ENCODE results near the gene ITPR1. TPM values are rescaled to one million over a fixed set of nuclear protein-coding genes. Genes with fewer than 3 reads are reported as not detected.

The ITPR1 gene
- polyA plus RNA-seq, 1 donor from 2014 or later, result 2.1 TPM

DNA sequence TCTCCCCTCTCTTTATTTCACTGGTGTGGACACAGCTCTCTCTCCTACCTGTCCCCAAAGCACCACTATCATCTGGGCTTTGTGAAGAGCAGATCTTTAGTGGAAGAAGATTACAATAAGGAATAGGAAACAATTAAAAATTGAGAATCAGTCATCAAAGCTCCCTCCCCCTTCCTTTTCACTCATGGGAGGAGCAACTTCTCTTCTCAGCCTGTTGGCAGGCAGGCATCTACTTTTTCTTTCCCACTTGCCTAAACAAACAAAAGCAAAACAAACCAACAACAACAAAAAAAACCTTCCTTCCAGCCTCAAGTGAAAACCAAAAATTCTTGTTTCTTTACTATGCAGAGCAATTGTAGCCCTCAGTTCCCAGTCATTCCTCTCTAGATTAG, 360.6 kb downstream of the ITPR1 start:
- TF ChIP-seq SMC3 (conservative IDR thresholded peaks at IDR 0.05; ENCODE audit: poor library complexity) (no peak), TAF1 (IDR thresholded peaks at IDR 0.05; ENCODE audit: low read depth) (no peak), RAD21 (conservative IDR thresholded peaks at IDR 0.05) (no peak), EZH2 (IDR thresholded peaks at IDR 0.05; ENCODE audit: borderline replicate concordance, insufficient read depth, low read length, poor library complexity, severe bottlenecking) (no peak), MXI1 (conservative IDR thresholded peaks at IDR 0.05; ENCODE audit: poor library complexity, severe bottlenecking) (no peak), POLR2AphosphoS5 (IDR thresholded peaks at IDR 0.05) (no peak), EP300 (conservative IDR thresholded peaks at IDR 0.05; ENCODE audit: poor library complexity, severe bottlenecking) (no peak)
- TF ChIP-seq, protein P1, sequence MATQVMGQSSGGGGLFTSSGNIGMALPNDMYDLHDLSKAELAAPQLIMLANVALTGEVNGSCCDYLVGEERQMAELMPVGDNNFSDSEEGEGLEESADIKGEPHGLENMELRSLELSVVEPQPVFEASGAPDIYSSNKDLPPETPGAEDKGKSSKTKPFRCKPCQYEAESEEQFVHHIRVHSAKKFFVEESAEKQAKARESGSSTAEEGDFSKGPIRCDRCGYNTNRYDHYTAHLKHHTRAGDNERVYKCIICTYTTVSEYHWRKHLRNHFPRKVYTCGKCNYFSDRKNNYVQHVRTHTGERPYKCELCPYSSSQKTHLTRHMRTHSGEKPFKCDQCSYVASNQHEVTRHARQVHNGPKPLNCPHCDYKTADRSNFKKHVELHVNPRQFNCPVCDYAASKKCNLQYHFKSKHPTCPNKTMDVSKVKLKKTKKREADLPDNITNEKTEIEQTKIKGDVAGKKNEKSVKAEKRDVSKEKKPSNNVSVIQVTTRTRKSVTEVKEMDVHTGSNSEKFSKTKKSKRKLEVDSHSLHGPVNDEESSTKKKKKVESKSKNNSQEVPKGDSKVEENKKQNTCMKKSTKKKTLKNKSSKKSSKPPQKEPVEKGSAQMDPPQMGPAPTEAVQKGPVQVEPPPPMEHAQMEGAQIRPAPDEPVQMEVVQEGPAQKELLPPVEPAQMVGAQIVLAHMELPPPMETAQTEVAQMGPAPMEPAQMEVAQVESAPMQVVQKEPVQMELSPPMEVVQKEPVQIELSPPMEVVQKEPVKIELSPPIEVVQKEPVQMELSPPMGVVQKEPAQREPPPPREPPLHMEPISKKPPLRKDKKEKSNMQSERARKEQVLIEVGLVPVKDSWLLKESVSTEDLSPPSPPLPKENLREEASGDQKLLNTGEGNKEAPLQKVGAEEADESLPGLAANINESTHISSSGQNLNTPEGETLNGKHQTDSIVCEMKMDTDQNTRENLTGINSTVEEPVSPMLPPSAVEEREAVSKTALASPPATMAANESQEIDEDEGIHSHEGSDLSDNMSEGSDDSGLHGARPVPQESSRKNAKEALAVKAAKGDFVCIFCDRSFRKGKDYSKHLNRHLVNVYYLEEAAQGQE (IDR thresholded peaks at IDR 0.05; ENCODE audit: borderline replicate concordance), result no peak
- TF ChIP-seq, protein P2, sequence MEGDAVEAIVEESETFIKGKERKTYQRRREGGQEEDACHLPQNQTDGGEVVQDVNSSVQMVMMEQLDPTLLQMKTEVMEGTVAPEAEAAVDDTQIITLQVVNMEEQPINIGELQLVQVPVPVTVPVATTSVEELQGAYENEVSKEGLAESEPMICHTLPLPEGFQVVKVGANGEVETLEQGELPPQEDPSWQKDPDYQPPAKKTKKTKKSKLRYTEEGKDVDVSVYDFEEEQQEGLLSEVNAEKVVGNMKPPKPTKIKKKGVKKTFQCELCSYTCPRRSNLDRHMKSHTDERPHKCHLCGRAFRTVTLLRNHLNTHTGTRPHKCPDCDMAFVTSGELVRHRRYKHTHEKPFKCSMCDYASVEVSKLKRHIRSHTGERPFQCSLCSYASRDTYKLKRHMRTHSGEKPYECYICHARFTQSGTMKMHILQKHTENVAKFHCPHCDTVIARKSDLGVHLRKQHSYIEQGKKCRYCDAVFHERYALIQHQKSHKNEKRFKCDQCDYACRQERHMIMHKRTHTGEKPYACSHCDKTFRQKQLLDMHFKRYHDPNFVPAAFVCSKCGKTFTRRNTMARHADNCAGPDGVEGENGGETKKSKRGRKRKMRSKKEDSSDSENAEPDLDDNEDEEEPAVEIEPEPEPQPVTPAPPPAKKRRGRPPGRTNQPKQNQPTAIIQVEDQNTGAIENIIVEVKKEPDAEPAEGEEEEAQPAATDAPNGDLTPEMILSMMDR (IDR thresholded peaks at IDR 0.05; ENCODE audit: poor library complexity, severe bottlenecking), result no peak
- Histone ChIP-seq H3K79me2 (replicated peaks; ENCODE audit: insufficient read depth, low read length) (no peaks in the 10 kb centered on the region), H3K9me3 (ENCODE audit: low read length) (no peaks in the 10 kb centered on the region), H3K27me3 (ENCODE audit: insufficient read depth, low read depth, low read length) (no peaks in the 10 kb centered on the region), H2AFZ (ENCODE audit: low read depth, low read length) (no peak overlapping the region), H3K4me3 (ENCODE audit: low read length) (no peak overlapping the region), H3F3A (ENCODE audit: insufficient read depth, low read length, poor library complexity, severe bottlenecking) (no peaks in the 10 kb centered on the region), H3K9me2 (ENCODE audit: insufficient read depth, low read length) (no peaks in the 10 kb centered on the region), H4K20me1 (ENCODE audit: insufficient read depth) (no peaks in the 10 kb centered on the region), H3K9ac (ENCODE audit: low read length) (no peak overlapping the region), H3K27ac (ENCODE audit: low read length) (no peak overlapping the region), H3K4me2 (ENCODE audit: low read length) (no peak overlapping the region), H3K36me3 (ENCODE audit: insufficient read depth, low read length) (no peaks in the 10 kb centered on the region)

DNA sequence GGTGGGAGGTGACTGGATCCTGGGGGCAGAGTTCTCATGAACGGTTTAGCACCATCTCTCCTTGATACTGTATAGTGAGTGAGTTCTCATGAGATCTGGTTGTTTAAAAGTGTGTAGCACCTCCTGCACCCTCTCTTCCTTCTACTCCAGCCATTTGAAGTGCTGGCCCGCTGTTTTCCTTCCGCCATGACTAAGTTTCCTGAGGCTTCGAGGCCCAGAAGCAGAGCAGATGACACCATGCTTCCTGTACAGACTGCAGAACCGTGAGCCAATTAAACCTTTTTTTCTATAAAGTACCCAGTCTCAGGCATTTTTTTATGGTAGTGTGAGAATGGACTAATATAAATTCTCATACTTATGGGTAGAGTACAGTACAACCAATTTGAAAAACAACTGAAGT, 362.5 kb downstream of the ITPR1 start:
- H4K20me1 ChIP-seq (ENCODE audit: insufficient read depth), result no peaks in the 10 kb centered on the region
- H3K9ac ChIP-seq (ENCODE audit: low read length), result no peak overlapping the region
- H2AFZ ChIP-seq (ENCODE audit: low read depth, low read length), result no peak overlapping the region
- H3K9me2 ChIP-seq (ENCODE audit: insufficient read depth, low read length), result no peaks in the 10 kb centered on the region
- TF ChIP-seq EZH2 (IDR thresholded peaks at IDR 0.05; ENCODE audit: borderline replicate concordance, insufficient read depth, low read length, poor library complexity, severe bottlenecking) (no peak), RAD21 (conservative IDR thresholded peaks at IDR 0.05) (no peak), POLR2AphosphoS5 (IDR thresholded peaks at IDR 0.05) (no peak), EP300 (conservative IDR thresholded peaks at IDR 0.05; ENCODE audit: poor library complexity, severe bottlenecking) (no peak), MXI1 (conservative IDR thresholded peaks at IDR 0.05; ENCODE audit: poor library complexity, severe bottlenecking) (no peak), TAF1 (IDR thresholded peaks at IDR 0.05; ENCODE audit: low read depth) (no peak), SMC3 (conservative IDR thresholded peaks at IDR 0.05; ENCODE audit: poor library complexity) (no peak)
- TF ChIP-seq, protein P2 (IDR thresholded peaks at IDR 0.05; ENCODE audit: poor library complexity, severe bottlenecking), result no peak
- TF ChIP-seq, protein P1 (IDR thresholded peaks at IDR 0.05; ENCODE audit: borderline replicate concordance), result no peak
- no peaks in the 10 kb centered on the region for H3K27me3 ChIP-seq (ENCODE audit: insufficient read depth, low read depth, low read length)
- no peaks in the 10 kb centered on the region for H3F3A ChIP-seq (ENCODE audit: insufficient read depth, low read length, poor library complexity, severe bottlenecking)
- H3K4me2 ChIP-seq (ENCODE audit: low read length), result no peak overlapping the region
- H3K79me2 ChIP-seq (replicated peaks; ENCODE audit: insufficient read depth, low read length), result no peaks in the 10 kb centered on the region
- H3K4me3 ChIP-seq (ENCODE audit: low read length), result no peak overlapping the region
- no peak overlapping the region for H3K27ac ChIP-seq (ENCODE audit: low read length)
- no peaks in the 10 kb centered on the region for H3K9me3 ChIP-seq (ENCODE audit: low read length)
- no peaks in the 10 kb centered on the region for H3K36me3 ChIP-seq (ENCODE audit: insufficient read depth, low read length)

All from neural cell (in vitro differentiated cells).